CD4-positive, alpha-beta T cell treated with Interleukin-17A for 1 hour (primary cell): ENCODE data around the gene AK9.
"Not testable (repeated sequence)": the region's sequence is repeated elsewhere in the genome, so short reads cannot be mapped to it uniquely, and the experiment has no call there.

Source experiments
- DNase-seq: peaks from one replicate; pipeline ENCODE4 v3.0.0-alpha.2; 2020

Gene AK9

GRCh38 chr6:109478222-109478805, 212.7 kb downstream of the AK9 start:
- no peak for DNase-seq

- DNase-seq = no peak
Observed at GRCh38 chr6:109477725-109478124, 213.3 kb downstream of the AK9 start.

- DNase-seq = no peak
Observed at GRCh38 chr6:109477184-109477583, 213.8 kb downstream of the AK9 start.

- no peak for DNase-seq
Observed at GRCh38 chr6:109475625-109476024, 215.4 kb downstream of the AK9 start.

GRCh38 chr6:109474995-109475394, 216.0 kb downstream of the AK9 start:
- DNase-seq = no peak

- DNase-seq = no peak
Observed at GRCh38 chr6:109473120-109473519, 217.9 kb downstream of the AK9 start.

GRCh38 chr6:109472132-109472995, 218.6 kb downstream of the AK9 start:
- DNase-seq = no peak

- DNase-seq = no peak
Observed at GRCh38 chr6:109471105-109471810, 219.7 kb downstream of the AK9 start.

- no peak for DNase-seq
Observed at GRCh38 chr6:109469591-109470189, 221.3 kb downstream of the AK9 start.

- DNase-seq = no peak
Observed at GRCh38 chr6:109467696-109468095, 223.3 kb downstream of the AK9 start.

- no peak for DNase-seq
Observed at GRCh38 chr6:109466212-109466923, 224.6 kb downstream of the AK9 start.

- DNase-seq = no peak
Observed at GRCh38 chr6:109465772-109466171, 225.2 kb downstream of the AK9 start.

GRCh38 chr6:109461733-109462526, 229.1 kb downstream of the AK9 start:
- no peak for DNase-seq

- not testable (repeated sequence) for DNase-seq
Observed at GRCh38 chr6:109461205-109461604, 229.8 kb downstream of the AK9 start.

GRCh38 chr6:109460161-109460829, 230.7 kb downstream of the AK9 start:
- no peak for DNase-seq

GRCh38 chr6:109458774-109459531, 232.0 kb downstream of the AK9 start:
- DNase-seq = peak; percentile 66

GRCh38 chr6:109457562-109457996, 233.4 kb downstream of the AK9 start:
- no peak for DNase-seq

- DNase-seq = no peak
Observed at GRCh38 chr6:109456710-109457561, 234.1 kb downstream of the AK9 start.

- DNase-seq = no peak
Observed at GRCh38 chr6:109456111-109456583, 234.9 kb downstream of the AK9 start.
